Neural progenitor cell (in vitro differentiated cells): ENCODE data around the gene ZNF649.

Source experiments
- EZH2 ChIP-seq: fragments of 200-600 bp; sonication (generic); IDR thresholded peaks from 2 replicates; pipeline ENCODE4 v1.6.1; 2017; ENCODE audit warnings: antibody characterized with exemption, mild to moderate bottlenecking, moderate library complexity
- TF ChIP-seq, protein P1 (sequence below): fragments of 200-600 bp; sonication (generic); IDR thresholded peaks from 2 replicates; pipeline ENCODE4 v1.5.1; 2017; ENCODE audit warnings: antibody characterized with exemption, mild to moderate bottlenecking

DNA sequence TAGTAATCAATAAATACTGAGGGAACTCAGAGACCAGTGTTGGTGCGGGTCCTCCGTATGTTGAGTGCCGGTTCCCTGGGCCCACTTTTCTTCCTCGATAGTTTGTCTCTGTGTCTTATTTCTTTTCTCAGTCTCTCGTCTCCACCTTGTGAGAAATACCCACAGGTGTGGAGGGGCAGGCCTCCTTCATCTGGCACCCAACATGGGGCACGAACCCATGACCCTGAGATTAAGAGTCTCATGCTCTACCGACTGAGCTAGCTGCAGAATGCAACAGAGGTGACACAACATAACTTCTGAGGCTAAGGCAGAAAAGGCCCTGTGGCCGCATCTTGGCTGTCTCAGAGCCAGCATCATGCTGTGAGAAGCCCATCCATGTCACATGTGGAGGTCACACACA is 17.1 kb upstream of the ZNF649 start:
- TF ChIP-seq, protein P1, sequence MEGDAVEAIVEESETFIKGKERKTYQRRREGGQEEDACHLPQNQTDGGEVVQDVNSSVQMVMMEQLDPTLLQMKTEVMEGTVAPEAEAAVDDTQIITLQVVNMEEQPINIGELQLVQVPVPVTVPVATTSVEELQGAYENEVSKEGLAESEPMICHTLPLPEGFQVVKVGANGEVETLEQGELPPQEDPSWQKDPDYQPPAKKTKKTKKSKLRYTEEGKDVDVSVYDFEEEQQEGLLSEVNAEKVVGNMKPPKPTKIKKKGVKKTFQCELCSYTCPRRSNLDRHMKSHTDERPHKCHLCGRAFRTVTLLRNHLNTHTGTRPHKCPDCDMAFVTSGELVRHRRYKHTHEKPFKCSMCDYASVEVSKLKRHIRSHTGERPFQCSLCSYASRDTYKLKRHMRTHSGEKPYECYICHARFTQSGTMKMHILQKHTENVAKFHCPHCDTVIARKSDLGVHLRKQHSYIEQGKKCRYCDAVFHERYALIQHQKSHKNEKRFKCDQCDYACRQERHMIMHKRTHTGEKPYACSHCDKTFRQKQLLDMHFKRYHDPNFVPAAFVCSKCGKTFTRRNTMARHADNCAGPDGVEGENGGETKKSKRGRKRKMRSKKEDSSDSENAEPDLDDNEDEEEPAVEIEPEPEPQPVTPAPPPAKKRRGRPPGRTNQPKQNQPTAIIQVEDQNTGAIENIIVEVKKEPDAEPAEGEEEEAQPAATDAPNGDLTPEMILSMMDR, result no peak
- no peak for TF ChIP-seq EZH2
